ENCODE measurements around the gene COPZ2.

DNA sequence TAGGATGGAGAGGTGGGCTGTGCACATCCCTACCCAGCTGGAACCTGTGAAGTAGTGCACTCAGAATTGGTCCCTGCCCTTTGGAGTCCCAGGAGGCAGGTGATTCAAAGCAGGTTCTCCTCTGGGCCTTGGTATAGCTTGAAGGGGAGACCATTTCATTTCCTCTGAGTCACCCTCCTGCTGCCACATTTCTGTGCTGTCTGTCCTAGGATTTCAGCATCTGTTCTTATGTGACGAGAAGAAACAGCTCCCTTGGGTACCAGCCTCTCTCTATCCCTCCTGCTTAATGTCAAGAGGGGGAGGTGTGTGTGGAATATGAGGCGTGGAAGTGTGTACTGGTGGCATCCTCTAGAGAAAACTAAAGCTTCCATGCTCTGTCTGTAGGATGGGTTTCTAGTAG, 5.6 kb upstream of the COPZ2 start:
- TF ChIP-seq, protein P1, sequence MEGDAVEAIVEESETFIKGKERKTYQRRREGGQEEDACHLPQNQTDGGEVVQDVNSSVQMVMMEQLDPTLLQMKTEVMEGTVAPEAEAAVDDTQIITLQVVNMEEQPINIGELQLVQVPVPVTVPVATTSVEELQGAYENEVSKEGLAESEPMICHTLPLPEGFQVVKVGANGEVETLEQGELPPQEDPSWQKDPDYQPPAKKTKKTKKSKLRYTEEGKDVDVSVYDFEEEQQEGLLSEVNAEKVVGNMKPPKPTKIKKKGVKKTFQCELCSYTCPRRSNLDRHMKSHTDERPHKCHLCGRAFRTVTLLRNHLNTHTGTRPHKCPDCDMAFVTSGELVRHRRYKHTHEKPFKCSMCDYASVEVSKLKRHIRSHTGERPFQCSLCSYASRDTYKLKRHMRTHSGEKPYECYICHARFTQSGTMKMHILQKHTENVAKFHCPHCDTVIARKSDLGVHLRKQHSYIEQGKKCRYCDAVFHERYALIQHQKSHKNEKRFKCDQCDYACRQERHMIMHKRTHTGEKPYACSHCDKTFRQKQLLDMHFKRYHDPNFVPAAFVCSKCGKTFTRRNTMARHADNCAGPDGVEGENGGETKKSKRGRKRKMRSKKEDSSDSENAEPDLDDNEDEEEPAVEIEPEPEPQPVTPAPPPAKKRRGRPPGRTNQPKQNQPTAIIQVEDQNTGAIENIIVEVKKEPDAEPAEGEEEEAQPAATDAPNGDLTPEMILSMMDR (IDR thresholded peaks at IDR 0.05; ENCODE audit: insufficient read depth, low read length, poor library complexity, severe bottlenecking): no peak
- TF ChIP-seq EZH2phosphoT487 (conservative IDR thresholded peaks at IDR 0.05; ENCODE audit: low read length): no peak
